GM21423 (cell line): ENCODE results near the gene SAXO1.

Source experiments
- ATAC-seq: cut with Tn5 transposase; IDR thresholded peaks from one replicate; pipeline ENCODE4 v1.9.1; 2021; ENCODE audit warnings: mild to moderate bottlenecking, moderate library complexity; ENCODE audit not compliant: unreplicated experiment

Gene SAXO1

DNA sequence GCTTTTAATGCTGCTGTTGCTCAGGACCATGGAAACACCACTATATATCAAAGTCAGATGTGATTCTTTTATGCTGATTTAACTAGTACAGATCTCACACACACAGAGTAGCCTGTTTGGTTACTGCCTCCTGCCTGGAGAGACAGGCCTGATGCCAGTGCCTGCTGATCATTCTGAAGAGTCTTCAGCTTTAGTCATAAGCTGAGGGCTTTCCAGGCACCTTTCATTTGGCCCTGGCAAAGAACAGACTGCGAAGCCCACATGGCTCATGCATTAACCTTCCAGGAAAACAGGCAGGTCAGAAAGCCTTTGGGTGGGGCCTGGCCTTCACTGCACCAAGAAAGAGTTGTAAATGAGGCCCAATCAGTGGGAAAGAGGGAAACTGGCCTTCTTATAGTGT, 144.7 kb downstream of the SAXO1 start:
- no peak for ATAC-seq

DNA sequence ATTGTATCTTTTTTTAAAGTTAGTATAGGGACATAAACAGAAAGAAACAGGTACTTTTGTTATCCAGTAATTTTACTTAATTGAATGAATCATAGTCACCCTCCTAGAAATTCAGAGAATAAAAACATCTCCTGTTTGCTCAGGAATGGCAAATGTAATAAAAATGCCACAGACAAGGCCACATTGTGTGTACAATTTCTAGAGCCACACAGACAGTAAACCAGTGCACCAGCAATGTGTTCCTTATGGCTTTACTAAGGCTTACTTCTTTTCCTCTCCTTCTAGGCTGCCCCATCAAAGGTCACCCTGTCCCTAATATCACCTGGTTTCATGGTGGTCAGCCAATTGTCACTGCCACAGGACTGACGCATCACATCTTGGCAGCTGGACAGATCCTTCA, 145.5 kb downstream of the SAXO1 start:
- ATAC-seq = no peak

DNA sequence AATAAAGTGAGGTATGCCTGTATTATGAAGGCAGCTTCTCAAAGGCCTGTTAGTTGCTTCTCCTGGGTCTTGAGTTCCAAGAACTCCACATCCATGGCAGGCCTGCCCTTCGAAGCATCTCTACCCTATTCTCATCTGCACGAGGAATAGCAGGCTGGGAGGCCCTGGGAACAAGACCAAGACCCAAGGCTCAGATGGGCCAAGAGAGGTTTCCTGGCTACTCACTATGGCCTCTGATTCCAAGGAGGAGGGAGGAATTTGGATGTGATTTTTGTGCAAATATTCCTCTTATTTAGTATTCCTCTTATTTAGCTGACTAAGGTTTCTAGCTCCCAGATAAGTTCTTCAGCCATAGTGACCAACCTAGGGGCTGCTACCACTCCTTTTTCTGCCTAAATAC, 151.3 kb downstream of the SAXO1 start:
- ATAC-seq = no peak

DNA sequence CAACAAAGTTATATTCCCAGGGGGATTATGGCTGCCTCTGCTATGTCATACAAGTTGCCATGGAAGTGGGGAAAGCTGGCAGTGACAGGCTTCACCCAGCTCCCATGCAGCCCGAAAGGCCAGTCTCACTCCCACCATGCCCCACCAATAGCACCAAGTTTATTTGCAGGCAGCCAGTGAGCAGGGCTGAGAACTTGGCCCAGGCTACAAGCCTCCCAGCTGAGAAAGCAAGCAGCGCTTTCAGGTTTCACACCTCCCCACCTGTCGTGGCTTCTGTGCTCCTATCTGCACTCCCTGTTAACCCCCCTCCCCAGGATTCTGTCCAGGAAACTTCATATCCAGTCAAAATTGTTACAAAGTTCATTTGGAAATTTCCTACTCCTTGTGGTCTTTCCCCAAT, 155.0 kb downstream of the SAXO1 start:
- ATAC-seq = no peak
